Vagina (tissue), 2 donors: ENCODE measurements around the gene UBXN4.
"Not testable (repeated sequence)": the region's sequence is repeated elsewhere in the genome, so short reads cannot be mapped to it uniquely, and the experiment has no call there.

Source experiments
- POLR2A ChIP-seq, 2 donors: fragments of 450-650 bp; IDR thresholded peaks; one replicate each; pipeline ENCODE4 v1.6.1; 2017; ENCODE audit warnings: antibody characterized with exemption in 2 of 2, mild to moderate bottlenecking in 2 of 2, moderate library complexity in 2 of 2
- POLR2AphosphoS5 ChIP-seq, 2 donors: sonication (generic); formaldehyde crosslinking; IDR thresholded peaks; one replicate each; pipeline ENCODE4 v1.9.0; 2017; ENCODE audit warnings: antibody characterized with exemption in 2 of 2, mild to moderate bottlenecking in 2 of 2, low read depth in 1 of 2; ENCODE audit not compliant: insufficient read depth in 1 of 2
- TF ChIP-seq, protein P1 (sequence below), 3 experiments: fragments of 450-650 bp in 2 of 3; fragments of 200-600 bp in 1 of 3; sonication (generic) in 1 of 3; IDR thresholded peaks; one replicate each; pipeline ENCODE4 v1.5.1; 2017 to 2019; ENCODE audit warnings: antibody characterized with exemption in 3 of 3, mild to moderate bottlenecking in 2 of 3, moderate library complexity in 2 of 3

- TF ChIP-seq, protein P1, sequence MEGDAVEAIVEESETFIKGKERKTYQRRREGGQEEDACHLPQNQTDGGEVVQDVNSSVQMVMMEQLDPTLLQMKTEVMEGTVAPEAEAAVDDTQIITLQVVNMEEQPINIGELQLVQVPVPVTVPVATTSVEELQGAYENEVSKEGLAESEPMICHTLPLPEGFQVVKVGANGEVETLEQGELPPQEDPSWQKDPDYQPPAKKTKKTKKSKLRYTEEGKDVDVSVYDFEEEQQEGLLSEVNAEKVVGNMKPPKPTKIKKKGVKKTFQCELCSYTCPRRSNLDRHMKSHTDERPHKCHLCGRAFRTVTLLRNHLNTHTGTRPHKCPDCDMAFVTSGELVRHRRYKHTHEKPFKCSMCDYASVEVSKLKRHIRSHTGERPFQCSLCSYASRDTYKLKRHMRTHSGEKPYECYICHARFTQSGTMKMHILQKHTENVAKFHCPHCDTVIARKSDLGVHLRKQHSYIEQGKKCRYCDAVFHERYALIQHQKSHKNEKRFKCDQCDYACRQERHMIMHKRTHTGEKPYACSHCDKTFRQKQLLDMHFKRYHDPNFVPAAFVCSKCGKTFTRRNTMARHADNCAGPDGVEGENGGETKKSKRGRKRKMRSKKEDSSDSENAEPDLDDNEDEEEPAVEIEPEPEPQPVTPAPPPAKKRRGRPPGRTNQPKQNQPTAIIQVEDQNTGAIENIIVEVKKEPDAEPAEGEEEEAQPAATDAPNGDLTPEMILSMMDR (IDR thresholded peaks at IDR 0.05) = not testable (repeated sequence)
- TF ChIP-seq POLR2A (IDR thresholded peaks at IDR 0.05); POLR2AphosphoS5 (IDR thresholded peaks at IDR 0.05; ENCODE audit: insufficient read depth in 1 of 2, low read depth in 1 of 2): not testable (repeated sequence)
These were observed 66.2 kb downstream of the UBXN4 start for GRCh38 chr2:135807874-135808273.
